IMR-90 (cell line): ENCODE results near the gene NTRK3. TPM values are rescaled to one million over a fixed set of nuclear protein-coding genes. Genes with fewer than 3 reads are reported as not detected.

ENCODE experiments used
- ATAC-seq: fragments of 200-7000 bp; cut with Tn5 transposase; 2 replicates; pipeline ENCODE4 v1.9.1; 2020; ENCODE audit warnings: low read depth, mild to moderate bottlenecking, moderate library complexity
- BruUV-seq: library from RNA; stranded (reverse); fragments of 400-500 nt; replicated peaks from 2 replicates; lab custom pipeline; 2021; lab: Mats Ljungman, UMichigan
- CTCF ChIA-PET: fragments of 300-600 bp; formaldehyde crosslinking; extraction: SDS; loops from one replicate; lab custom pipeline; 2021; ENCODE audit warnings: antibody characterized with exemption; lab: Yijun Ruan, JAX
- POLR2A ChIA-PET: fragments of 300-600 bp; sonication (Branson Sonifier 250); formaldehyde crosslinking; loops from one replicate; lab custom pipeline; 2022; ENCODE audit warnings: antibody characterized with exemption; ENCODE audit not compliant: unreplicated experiment; lab: Charles Lee
- DNase-seq: peaks from one replicate; pipeline ENCODE4 v3.0.0; 2013
- H2AFZ ChIP-seq: replicated peaks from 2 replicates; pipeline ENCODE3; 2013; ENCODE audit warnings: low read length, mild to moderate bottlenecking; ENCODE audit not compliant: poor library complexity
- H2AK5ac ChIP-seq: 2 replicates; pipeline ENCODE4 v1.6.1; 2013; ENCODE audit warnings: low read depth, low read length, inconsistent platforms
- H2AK9ac ChIP-seq: replicated peaks from 2 replicates; pipeline ENCODE3; 2013; ENCODE audit warnings: mild to moderate bottlenecking, low read depth, low read length, moderate library complexity; ENCODE audit not compliant: poor library complexity
- H2BK120ac ChIP-seq: 2 replicates; pipeline ENCODE4 v1.6.1; 2013; ENCODE audit warnings: low read depth, low read length, inconsistent platforms
- H2BK15ac ChIP-seq: 3 replicates; pipeline ENCODE4 v1.6.1; 2013; ENCODE audit warnings: low read depth, low read length, inconsistent platforms
- H2BK20ac ChIP-seq: 2 replicates; pipeline ENCODE4 v1.6.1; 2013; ENCODE audit warnings: low read depth, mild to moderate bottlenecking, inconsistent platforms, low read length, moderate library complexity
- H2BK5ac ChIP-seq: 2 replicates; pipeline ENCODE4 v1.6.1; 2013; ENCODE audit warnings: mild to moderate bottlenecking, low read depth, low read length, inconsistent platforms; ENCODE audit not compliant: poor library complexity, severe bottlenecking
- H3K14ac ChIP-seq: replicated peaks from 2 replicates; pipeline ENCODE4 v1.6.1; 2013; ENCODE audit warnings: low read depth, low read length, inconsistent platforms
- H3K18ac ChIP-seq: 2 replicates; pipeline ENCODE4 v1.6.1; 2013; ENCODE audit warnings: low read depth, low read length, control low read depth
- H3K23ac ChIP-seq: 2 replicates; pipeline ENCODE4 v1.6.1; 2013; ENCODE audit warnings: low read depth, low read length, inconsistent platforms
- H3K27ac ChIP-seq: 2 replicates; pipeline ENCODE4 v1.5.1; 2013; ENCODE audit warnings: mild to moderate bottlenecking, control low read depth, low read length; ENCODE audit not compliant: insufficient read depth
- H3K27me3 ChIP-seq: 2 replicates; pipeline ENCODE4 v1.6.1; 2013; ENCODE audit warnings: low read length; ENCODE audit not compliant: control insufficient read depth, insufficient read depth
- H3K36me3 ChIP-seq: 2 replicates; pipeline ENCODE4 v1.6.1; 2013; ENCODE audit warnings: low read length, mixed read lengths; ENCODE audit not compliant: control insufficient read depth, insufficient read depth
- H3K4ac ChIP-seq: 2 replicates; pipeline ENCODE4 v1.6.1; 2013; ENCODE audit warnings: low read depth, low read length, inconsistent platforms
- H3K4me1 ChIP-seq: 2 replicates; pipeline ENCODE4 v1.6.1; 2013; ENCODE audit warnings: low read length, mixed read lengths; ENCODE audit not compliant: control insufficient read depth, insufficient read depth
- H3K4me2 ChIP-seq: 2 replicates; pipeline ENCODE4 v1.6.1; 2013; ENCODE audit warnings: low read depth, mild to moderate bottlenecking, control low read depth, low read length, moderate library complexity
- H3K4me3 ChIP-seq: 2 replicates; pipeline ENCODE4 v1.5.1; 2013; ENCODE audit warnings: low read depth, mild to moderate bottlenecking, control low read depth, low read length, moderate library complexity; ENCODE audit not compliant: insufficient read depth
- H3K56ac ChIP-seq: 2 replicates; pipeline ENCODE4 v1.6.1; 2013; ENCODE audit warnings: low read length, inconsistent platforms; ENCODE audit not compliant: insufficient read depth; ENCODE audit errors: extremely low read depth
- H3K79me1 ChIP-seq, 2 experiments: 2 replicates each; pipeline ENCODE4 v1.6.1; 2013; ENCODE audit warnings: low read length in 2 of 2, inconsistent platforms in 1 of 2, low read depth in 1 of 2
- H3K9ac ChIP-seq: 2 replicates; pipeline ENCODE4 v1.6.1; 2013; ENCODE audit warnings: low read depth, low read length, control low read depth
- H3K9me1 ChIP-seq: 2 replicates; pipeline ENCODE4 v1.6.1; 2013; ENCODE audit warnings: low read length, inconsistent platforms; ENCODE audit not compliant: insufficient read depth
- H3K9me3 ChIP-seq: 2 replicates; pipeline ENCODE4 v1.6.1; 2013; ENCODE audit warnings: low read length; ENCODE audit not compliant: control insufficient read depth, insufficient read depth
- H4K20me1 ChIP-seq: 2 replicates; pipeline ENCODE4 v1.6.1; 2013; ENCODE audit warnings: low read length, inconsistent platforms; ENCODE audit not compliant: insufficient read depth
- H4K5ac ChIP-seq: 2 replicates; pipeline ENCODE4 v1.6.1; 2013; ENCODE audit warnings: mild to moderate bottlenecking, low read depth, low read length, control low read depth
- H4K8ac ChIP-seq, 2 experiments: 2 replicates each; pipeline ENCODE4 v1.6.1; 2013; ENCODE audit warnings: low read depth in 2 of 2, low read length in 2 of 2, control low read depth in 1 of 2, inconsistent platforms in 1 of 2
- H4K91ac ChIP-seq: 2 replicates; pipeline ENCODE4 v1.6.1; 2013; ENCODE audit warnings: low read depth, low read length, inconsistent platforms; ENCODE audit not compliant: insufficient read depth
- CHD1 ChIP-seq: IDR thresholded peaks from 2 replicates; pipeline ENCODE4 v1.6.1; 2012; ENCODE audit warnings: low read depth, low read length, improper control_type of control experiment
- CTCF ChIP-seq: conservative IDR thresholded peaks from 2 replicates; pipeline ENCODE4 v1.5.1; 2012; ENCODE audit warnings: mild to moderate bottlenecking, low read depth, low read length, improper control_type of control experiment
- MAZ ChIP-seq: IDR thresholded peaks from 2 replicates; pipeline ENCODE4 v1.6.1; 2012; ENCODE audit warnings: low read depth, mild to moderate bottlenecking, low read length, improper control_type of control experiment, moderate library complexity, borderline replicate concordance
- MXI1 ChIP-seq: IDR thresholded peaks from 2 replicates; pipeline ENCODE4 v1.6.1; 2012; ENCODE audit warnings: low read depth, mild to moderate bottlenecking, low read length, moderate library complexity, borderline replicate concordance
- RAD21 ChIP-seq: IDR thresholded peaks from 2 replicates; pipeline ENCODE4 v1.6.1; 2012; ENCODE audit warnings: low read length, improper control_type of control experiment
- RCOR1 ChIP-seq: IDR thresholded peaks from 2 replicates; pipeline ENCODE4 v1.6.1; 2012; ENCODE audit warnings: mild to moderate bottlenecking, low read length, improper control_type of control experiment; ENCODE audit not compliant: insufficient replicate concordance
- RFX5 ChIP-seq: IDR thresholded peaks from 2 replicates; pipeline ENCODE4 v1.8.0; 2012; ENCODE audit warnings: low read depth, mild to moderate bottlenecking, low read length, moderate library complexity
- SMC3 ChIP-seq: fragments of 150-350 bp; IDR thresholded peaks from 2 replicates; pipeline ENCODE4 v1.6.1; 2016; ENCODE audit warnings: low read depth, mild to moderate bottlenecking, antibody characterized with exemption, low read length, moderate library complexity
- USF2 ChIP-seq: fragments of 150-350 bp; IDR thresholded peaks from 2 replicates; pipeline ENCODE4 v1.6.1; 2017; ENCODE audit warnings: mild to moderate bottlenecking, antibody characterized with exemption, low read length, low read depth
- WGBS, 2 experiments: methylation state at CpG; one replicate each; pipeline versions ENCODE4 v1.1.5 to v1.1.7; 2013; ENCODE audit warnings: missing lambda C conversion rate in 2 of 2; ENCODE audit not compliant: insufficient read length in 1 of 2; ENCODE audit errors: extremely low coverage in 2 of 2; 5-methylcytosine and 5-hydroxymethylcytosine counted together
- dilution Hi-C: fragments of 300-500 bp; cut with HindIII; formaldehyde crosslinking; loops from one replicate; pipeline ENCODE4 v1.14.3; 2018; ENCODE audit warnings: low sequenced_read_pairs; ENCODE audit not compliant: unreplicated experiment
- in situ Hi-C: fragments of 300-500 bp; cut with MboI; formaldehyde crosslinking; loops from 3 replicates; pipeline ENCODE4 v1.14.3; 2019; ENCODE audit warnings: low sequenced_read_pairs, inconsistent platforms, mixed read lengths
- intact Hi-C: fragments of 100-400 bp; cut with micrococcal nuclease; formaldehyde crosslinking; loops from 2 replicates; pipeline ENCODE4 v1.10.0; 2022
- polyA plus RNA-seq, 3 experiments: library from polyadenylated mRNA; depleted of rRNA; stranded (reverse); fragments of >200 nt; gene quantifications; 2 replicates each; pipeline ENCODE4 v1.2.3, GENCODE V29; 2012; ENCODE audit warnings: low replicate concordance in 1 of 3
- total RNA-seq: library from RNA; depleted of rRNA; stranded (reverse); fragments of >200 nt; gene quantifications from 2 replicates; pipeline ENCODE4 v1.2.3, GENCODE V29; 2012

The NTRK3 gene
- total and polyA plus RNA-seq, 2 of the 4 experiments (the other 2 are of a cell fraction), result under 0.01 to 0.15 TPM

- ATAC-seq, result no peak
- intact Hi-C loops, result no loop called here
Measured at GRCh38 chr15:88288206-88288605, 31.7 kb upstream of the NTRK3 start.

More at GRCh38 chr15:88288206-88288605, 31.7 kb upstream of the NTRK3 start:
- TF ChIP-seq CTCF (no peak), SMC3 (no peak), RFX5 (no peak), MXI1 (no peak), USF2 (no peak), CHD1 (no peak), MAZ (no peak), RAD21 (no peak), RCOR1 (no peak)
- H3K23ac ChIP-seq, result no peak overlapping the region
- H2BK15ac ChIP-seq, result no peak overlapping the region
- POLR2A ChIA-PET, result no interaction called here
- no peak overlapping the region for H3K9ac ChIP-seq
- H3K4me2 ChIP-seq, result no peak overlapping the region
- H3K27ac ChIP-seq, result no peak overlapping the region
- no TSS peak for BruUV-seq
- no peak overlapping the region for H4K91ac ChIP-seq
- in situ Hi-C loops (no loop called here), dilution Hi-C loops (no loop called here)
- no peak overlapping the region for H3K18ac ChIP-seq
- no peak overlapping the region for H2AFZ ChIP-seq
- H3K9me3 ChIP-seq, result no peaks in the 10 kb centered on the region
- H2BK20ac ChIP-seq, result no peak overlapping the region
- no peak overlapping the region for H3K56ac ChIP-seq
- no peak overlapping the region for H3K4me3 ChIP-seq
- no peaks in the 10 kb centered on the region for H3K9me1 ChIP-seq
- WGBS, 2 experiments, result 67% methylated on average over 7 of the region's 10 CpGs; no CpG with 5 or more reads in 1 of the 2 experiments
- no peak overlapping the region for H2AK5ac ChIP-seq
- CTCF ChIA-PET, result no interaction called here
- H2BK5ac ChIP-seq, result no peak overlapping the region
- H3K27me3 ChIP-seq, result no peaks in the 10 kb centered on the region
- no peak overlapping the region for H4K5ac ChIP-seq
- H3K4me1 ChIP-seq, result no peaks in the 10 kb centered on the region
- no peaks in the 10 kb centered on the region for H3K79me1 ChIP-seq
- H3K14ac ChIP-seq, result no peak overlapping the region
- H2AK9ac ChIP-seq, result no peak overlapping the region
- DNase-seq, result no peak
- H4K8ac ChIP-seq, result no peak overlapping the region
- H3K4ac ChIP-seq, result no peak overlapping the region
- H4K20me1 ChIP-seq, result no peaks in the 10 kb centered on the region
- no peaks in the 10 kb centered on the region for H3K36me3 ChIP-seq
- no peak overlapping the region for H2BK120ac ChIP-seq
